Bronchial epithelial cell (primary cell): ENCODE results near the gene CPM. TPM values are rescaled to one million over a fixed set of nuclear protein-coding genes. Genes with fewer than 3 reads are reported as not detected.

Experiments used
- DNase-seq: peaks from one replicate; pipeline ENCODE4 v3.0.0-alpha.2; 2010; ENCODE audit warnings: low read depth
- FAIRE-seq: peaks from 2 replicates; lab custom pipeline; 2011; peaks lifted over from hg19 to GRCh38; lab: Jason Lieb, UNC
- H3K27me3 ChIP-seq: 2 replicates; pipeline ENCODE4 v1.5.1; 2011; ENCODE audit warnings: low read length; ENCODE audit not compliant: control insufficient read depth, insufficient read depth
- H3K36me3 ChIP-seq: 2 replicates; pipeline ENCODE4 v1.5.1; 2011; ENCODE audit warnings: low read length; ENCODE audit not compliant: control insufficient read depth, insufficient read depth
- H3K4me3 ChIP-seq: 2 replicates; pipeline ENCODE4 v1.5.1; 2011; ENCODE audit warnings: mild to moderate bottlenecking, low read depth, low read length, control low read depth
- CTCF ChIP-seq: IDR thresholded peaks from 2 replicates; pipeline ENCODE4 v1.5.1; 2011; ENCODE audit warnings: mild to moderate bottlenecking, moderate library complexity, low read length, control low read depth, inconsistent platforms; ENCODE audit not compliant: insufficient read depth, severe bottlenecking
- total RNA-seq: library from RNA; depleted of rRNA; stranded (reverse); fragments of >200 nt; gene quantifications from 2 replicates; pipeline ENCODE4 v1.2.1, GENCODE V29; 2014

The CPM gene
- total RNA-seq, 1 donor from 2014 or later: 7.1 TPM

- Histone ChIP-seq H3K36me3 (no peaks in the 10 kb centered on the region), H3K4me3 (no peak overlapping the region), H3K27me3 (no peaks in the 10 kb centered on the region)
- TF ChIP-seq CTCF: no peak
- DNase-seq (peak; percentile 20), FAIRE-seq (no peak)
These were observed 37.3 kb upstream of the CPM start for GRCh38 chr12:68970306-68970705.

- no peak for FAIRE-seq
- Histone ChIP-seq H3K4me3 (no peak overlapping the region), H3K27me3 (no peaks in the 10 kb centered on the region), H3K36me3 (no peaks in the 10 kb centered on the region)
- no peak for DNase-seq
- no peak for TF ChIP-seq CTCF
These were observed 34.1 kb upstream of the CPM start for GRCh38 chr12:68967046-68967445.

GRCh38 chr12:68963856-68964745 is 31.1 kb upstream of the CPM start:
- no peaks in the 10 kb centered on the region for H3K27me3 ChIP-seq
- no peak for TF ChIP-seq CTCF
- no peak overlapping the region for H3K4me3 ChIP-seq
- no peaks in the 10 kb centered on the region for H3K36me3 ChIP-seq
- DNase-seq (no peak), FAIRE-seq (peak; percentile 13)

- Histone ChIP-seq H3K36me3 (no peaks in the 10 kb centered on the region), H3K4me3 (no peak overlapping the region), H3K27me3 (no peaks in the 10 kb centered on the region)
- TF ChIP-seq CTCF: no peak
- FAIRE-seq: no peak
- DNase-seq: peak; percentile 58
These were observed 30.2 kb upstream of the CPM start for GRCh38 chr12:68962877-68963855.

GRCh38 chr12:68959891-68960464 is 27.0 kb upstream of the CPM start:
- FAIRE-seq (no peak), DNase-seq (no peak)
- TF ChIP-seq CTCF: no peak
- no peaks in the 10 kb centered on the region for H3K27me3 ChIP-seq
- no peaks in the 10 kb centered on the region for H3K36me3 ChIP-seq
- no peak overlapping the region for H3K4me3 ChIP-seq
